Stimulated activated CD8-positive, alpha-beta memory T cell treated with anti-CD3 and anti-CD28 coated beads, Interleukin-12 subunit alpha, Interleukin-12 subunit beta, amount 100 ng/mL, for 4 hours (primary cell): ENCODE results near the gene ADCY10.
"Not testable (repeated sequence)": the region's sequence is repeated elsewhere in the genome, so short reads cannot be mapped to it uniquely, and the experiment has no call there.

Experiments used
- DNase-seq: peaks from one replicate; pipeline ENCODE4 v3.0.0-alpha.2; 2020; ENCODE audit warnings: low read depth

The ADCY10 gene

DNA sequence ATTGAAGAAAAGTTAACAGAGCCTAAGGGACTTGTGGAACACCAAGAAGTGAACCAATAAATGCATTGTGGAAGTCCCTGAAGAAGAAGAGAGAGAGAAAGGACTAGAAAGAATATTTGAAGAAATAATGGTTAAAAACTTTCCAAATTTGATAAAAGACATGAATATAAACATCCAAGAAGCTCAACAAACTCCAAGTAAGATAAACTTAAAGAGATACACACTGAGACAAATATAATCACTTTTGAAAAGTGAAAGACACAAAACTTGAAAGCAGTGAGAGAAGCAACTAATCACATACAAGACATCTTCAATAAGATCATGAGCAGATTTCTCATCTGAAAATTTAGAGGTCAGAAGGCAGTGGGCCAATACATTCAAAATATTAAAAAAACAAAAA is 101.0 kb downstream of the ADCY10 start:
- DNase-seq, result no peak

DNA sequence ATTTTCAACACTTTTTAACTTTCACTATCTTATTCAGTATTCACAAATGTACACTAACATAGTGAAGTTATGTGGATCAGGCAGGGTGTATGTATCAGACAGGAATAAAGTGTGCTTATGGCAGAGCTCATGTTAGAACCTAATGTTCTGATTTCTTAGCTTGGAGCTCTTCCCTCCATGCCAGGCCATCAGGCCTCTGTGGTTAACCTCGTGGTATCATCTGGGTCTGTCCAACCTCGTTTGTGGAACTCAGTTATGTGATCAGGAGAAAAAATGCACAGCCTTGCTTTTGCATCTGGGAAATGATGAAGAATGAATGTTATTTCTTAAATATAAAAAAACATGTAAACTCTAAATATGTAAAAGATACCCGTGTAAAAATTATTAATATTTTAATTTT is 105.2 kb downstream of the ADCY10 start:
- DNase-seq, result no peak

DNA sequence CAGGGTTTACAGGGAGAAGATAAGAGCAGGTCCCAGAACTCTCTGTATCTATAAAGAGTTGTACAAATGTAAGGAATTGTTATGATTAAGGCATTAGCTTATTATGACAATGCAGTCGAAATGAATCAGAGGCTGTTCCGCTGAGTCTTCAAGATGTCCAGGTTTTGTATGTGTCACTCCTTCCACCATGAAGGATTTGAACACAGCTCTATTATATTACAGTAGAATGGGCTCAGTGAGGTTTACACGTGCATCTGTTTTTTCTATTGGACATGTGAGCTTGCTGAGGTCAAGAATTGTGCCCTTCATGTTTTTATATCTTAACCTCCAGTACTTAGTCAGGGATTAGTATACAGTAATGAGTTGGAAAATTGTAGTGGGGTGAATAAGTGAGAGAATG is 105.8 kb downstream of the ADCY10 start:
- no peak for DNase-seq

DNA sequence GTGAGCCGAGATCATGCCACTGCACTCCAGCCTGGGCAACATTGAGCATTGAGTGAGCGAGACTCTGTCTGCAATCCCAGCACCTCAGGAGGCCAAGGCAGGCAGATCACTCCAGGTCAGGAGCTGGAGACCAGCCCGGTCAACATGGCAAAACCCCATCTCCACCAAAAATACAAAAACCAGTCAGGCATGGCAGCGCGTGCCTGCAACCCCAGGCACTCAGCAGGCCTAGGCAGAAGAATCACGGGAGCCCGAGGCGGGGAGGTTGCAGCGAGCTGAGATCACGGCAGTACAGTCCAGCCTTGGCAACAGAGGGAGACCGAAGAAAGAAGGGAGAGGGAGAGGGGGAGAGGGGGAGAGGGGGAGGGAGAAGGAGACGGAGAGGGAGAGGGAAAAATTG is 107.3 kb downstream of the ADCY10 start:
- not testable (repeated sequence) for DNase-seq

DNA sequence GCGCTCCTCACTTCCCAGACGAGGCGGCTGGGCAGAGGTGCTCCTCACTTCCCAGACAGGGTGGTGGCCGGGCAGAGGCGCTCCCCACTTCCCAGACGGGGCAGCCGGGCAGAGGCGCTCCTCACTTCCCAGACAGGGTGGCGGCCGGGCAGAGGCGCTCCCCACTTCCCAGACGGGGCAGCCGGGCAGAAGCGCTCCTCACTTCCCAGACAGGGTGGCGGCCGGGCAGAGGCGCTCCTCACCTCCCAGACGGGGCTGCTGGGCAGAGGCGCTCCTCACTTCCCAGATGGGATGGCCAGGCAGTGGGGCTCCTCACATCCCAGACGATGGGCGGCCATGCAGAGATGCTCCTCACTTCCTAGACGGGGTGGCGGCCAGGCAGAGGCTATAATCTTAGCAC is 107.7 kb downstream of the ADCY10 start:
- not testable (repeated sequence) for DNase-seq

DNA sequence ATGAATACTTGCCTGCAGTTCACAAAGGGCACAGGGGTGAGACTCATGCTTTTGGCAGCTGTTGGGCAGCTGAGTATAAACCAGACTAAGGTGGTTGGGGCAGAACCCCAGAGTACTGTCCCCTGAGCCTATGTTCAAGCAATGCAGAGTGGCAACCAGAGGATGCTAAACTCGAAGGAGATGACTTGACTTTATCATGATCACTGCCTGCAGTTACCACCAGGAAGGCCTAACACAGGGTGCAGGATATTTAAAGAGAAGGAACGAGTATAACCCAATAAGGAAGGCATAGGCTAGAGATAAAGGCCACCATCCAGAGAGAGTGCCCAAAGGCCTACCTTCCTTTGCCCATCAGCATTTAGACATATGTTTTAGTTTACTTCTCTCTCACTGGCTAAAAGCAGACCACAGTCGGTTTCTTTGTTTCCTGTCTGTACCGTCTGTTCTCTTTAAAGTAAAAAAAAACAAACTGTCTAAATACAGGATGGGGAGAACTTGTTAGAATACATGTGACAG is 108.8 kb downstream of the ADCY10 start:
- DNase-seq, result no peak

DNA sequence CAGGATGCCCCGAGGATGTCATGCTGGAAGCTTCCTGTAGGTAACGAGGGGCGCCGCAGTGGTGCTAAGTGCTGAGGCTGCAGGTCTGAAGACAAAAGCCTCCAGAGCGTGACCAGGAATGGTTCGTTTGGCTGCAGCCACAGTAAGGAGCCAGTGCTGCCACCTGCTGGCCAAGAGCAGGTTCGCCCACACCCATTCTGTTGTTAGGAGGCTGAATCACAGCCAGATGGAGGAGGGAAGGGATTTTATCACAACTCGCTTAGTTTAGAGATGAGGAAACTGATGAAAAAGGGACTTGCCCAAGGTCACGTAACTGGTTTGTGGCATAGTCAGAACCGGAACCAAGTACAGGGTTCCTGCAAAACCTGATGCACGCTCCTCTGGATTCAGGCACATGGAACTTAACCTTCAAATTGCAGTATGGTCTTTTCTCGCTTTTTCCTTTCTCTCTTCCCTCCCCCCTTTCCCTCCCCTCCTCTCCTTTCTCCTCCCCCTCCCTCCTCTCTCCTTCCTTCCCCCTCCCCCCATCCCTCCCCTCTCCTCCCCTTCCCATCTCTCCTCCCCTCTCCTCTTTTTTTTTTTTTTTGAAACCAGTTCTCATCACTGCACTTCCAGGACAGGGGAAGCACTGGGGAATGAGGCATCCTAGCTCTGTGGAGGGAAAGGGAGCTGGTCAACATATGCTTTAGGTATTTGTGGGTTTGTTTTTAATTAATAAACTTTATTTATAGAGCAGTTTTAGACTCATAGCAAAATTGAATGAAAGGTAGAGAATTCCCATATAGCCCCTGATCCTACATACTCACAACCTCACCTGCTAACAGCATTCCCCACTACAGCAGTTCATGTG is 110.4 kb downstream of the ADCY10 start:
- peak; percentile 68 for DNase-seq

DNA sequence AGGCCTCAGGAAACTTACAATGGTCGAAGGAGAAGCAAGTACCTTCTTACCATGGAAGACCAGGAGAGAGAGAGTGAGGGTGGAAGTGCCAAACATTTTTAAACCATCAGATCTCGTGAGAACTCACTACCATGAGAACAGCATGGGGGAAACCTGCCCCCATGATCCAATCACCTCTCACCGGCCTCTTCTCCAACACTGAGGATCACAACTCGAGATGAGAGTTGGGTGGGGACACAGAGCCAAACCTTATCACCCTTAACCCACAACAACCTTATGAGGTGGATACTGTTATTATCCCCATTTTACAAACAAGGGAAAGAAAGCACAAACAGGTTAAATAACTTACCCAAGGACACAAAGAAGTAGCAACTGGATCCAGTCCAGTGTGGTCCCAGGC is 111.7 kb downstream of the ADCY10 start:
- DNase-seq, result no peak

DNA sequence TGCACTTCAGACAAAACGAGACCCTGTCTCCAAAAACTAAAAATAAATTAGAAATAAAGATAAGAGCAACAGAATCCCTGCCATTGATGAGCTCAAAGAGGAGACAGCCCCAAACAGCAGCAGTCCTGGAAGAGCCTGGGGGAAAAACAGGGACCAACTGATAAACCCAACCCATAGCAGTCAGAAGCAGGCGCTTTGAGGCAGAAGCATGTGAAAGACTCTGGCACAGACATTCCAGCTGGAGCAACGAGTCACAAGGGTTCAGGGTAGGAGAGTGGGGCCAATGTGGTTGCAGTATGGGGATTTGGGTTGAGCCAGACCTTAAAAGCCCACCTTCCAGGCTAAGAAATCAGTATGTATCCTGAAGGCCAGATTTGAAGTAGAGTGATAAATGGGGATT is 113.7 kb downstream of the ADCY10 start:
- no peak for DNase-seq

DNA sequence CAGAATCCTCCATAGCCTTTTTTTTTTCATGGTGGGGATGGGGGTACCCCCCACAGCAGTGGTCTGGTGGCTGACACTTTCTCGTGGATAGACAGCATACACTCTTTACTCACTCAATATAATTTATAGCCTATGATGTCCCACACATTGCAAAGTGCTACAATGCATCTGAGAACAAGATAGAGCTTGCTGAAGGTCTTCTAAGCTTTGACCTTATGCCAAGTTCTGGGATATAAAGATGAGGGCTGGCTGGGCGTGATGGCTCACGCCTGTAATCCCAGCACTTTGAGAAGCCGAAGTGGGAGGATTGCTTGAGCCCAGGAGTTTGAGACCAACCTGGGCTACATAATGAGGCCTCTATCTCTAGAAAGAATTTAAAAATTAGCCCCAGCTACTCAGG is 114.2 kb downstream of the ADCY10 start:
- no peak for DNase-seq

DNA sequence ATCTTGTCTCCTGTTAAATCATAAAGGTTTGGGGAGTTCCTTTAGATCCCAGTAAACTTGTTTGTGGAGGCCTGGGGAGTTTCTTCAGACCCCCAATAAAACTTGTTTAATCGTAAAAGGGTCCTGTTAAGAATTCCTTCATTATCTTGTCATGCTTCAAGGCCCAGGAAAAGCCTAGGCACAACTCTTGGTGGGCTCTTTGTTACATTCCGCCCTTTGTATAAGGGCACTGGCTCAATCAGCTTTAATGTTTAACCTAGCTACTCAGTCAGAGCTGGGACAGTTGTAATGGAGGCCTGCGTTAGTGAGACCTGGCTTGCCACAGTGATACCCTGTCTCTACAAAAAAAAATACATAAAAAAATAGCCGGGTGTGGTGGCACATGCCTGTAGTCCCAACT is 115.0 kb downstream of the ADCY10 start:
- no peak for DNase-seq

DNA sequence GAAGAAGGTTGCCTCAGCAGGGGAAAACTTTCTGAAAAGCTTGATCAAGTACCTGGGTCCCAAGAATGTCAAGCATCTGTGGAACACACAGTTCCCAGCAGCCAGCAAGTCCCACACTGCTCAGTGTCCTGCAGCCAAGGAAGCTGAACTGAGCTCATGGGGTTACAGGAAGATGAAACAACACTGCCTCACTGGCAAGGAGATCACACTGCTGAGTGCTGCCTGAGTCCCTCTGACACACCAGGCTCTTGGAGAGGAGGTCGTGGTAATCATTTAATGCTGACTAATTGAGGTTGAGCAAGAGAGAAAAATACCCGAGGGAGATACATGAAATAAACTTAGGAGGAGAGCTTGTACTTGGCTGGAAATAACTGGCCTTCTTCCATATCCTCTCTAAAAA is 116.9 kb downstream of the ADCY10 start:
- DNase-seq, result no peak

DNA sequence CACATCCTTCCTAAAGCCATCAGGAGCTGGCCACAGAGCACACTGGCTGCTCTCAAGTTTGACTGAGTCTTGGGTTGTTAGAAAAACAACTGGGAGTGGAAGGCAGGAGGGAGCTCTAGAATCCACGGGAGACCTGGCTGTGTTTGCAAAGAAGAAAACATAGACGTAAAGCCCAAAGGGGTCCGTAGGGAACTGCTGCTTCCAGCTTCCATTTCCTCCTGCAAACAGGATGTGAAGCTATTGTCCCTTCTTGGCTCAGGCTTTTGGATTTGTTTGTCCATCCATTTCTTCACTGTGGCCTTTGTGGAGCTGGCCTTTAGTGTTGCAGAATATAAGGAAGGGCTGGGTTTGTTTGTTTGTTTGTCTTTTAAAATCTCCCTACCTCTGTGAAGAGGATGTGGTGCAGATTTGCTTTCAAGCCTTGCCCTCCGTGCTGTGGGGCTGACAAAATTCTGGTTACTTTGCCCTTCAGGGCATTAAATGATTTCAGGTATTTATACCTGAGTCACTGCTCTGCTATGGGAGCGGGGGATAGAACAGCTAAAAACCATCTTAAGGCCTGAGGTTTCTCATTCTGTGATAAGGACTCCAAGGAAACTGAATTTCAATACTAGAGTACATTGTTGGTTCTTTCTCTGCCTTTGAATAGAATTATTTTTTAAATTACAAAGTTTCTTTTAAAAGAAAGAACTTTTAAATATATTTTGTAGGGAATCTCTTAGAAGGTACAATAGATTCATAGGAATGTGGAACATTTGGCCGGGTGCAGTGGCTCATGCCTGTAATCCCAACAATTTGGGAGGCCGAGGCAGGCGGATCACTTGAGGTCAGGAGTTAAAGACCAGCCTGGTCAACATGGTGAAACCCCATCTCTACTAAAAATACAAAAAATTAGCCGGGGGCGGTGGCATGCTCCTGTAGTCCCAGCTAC is 117.9 kb downstream of the ADCY10 start:
- no peak for DNase-seq

DNA sequence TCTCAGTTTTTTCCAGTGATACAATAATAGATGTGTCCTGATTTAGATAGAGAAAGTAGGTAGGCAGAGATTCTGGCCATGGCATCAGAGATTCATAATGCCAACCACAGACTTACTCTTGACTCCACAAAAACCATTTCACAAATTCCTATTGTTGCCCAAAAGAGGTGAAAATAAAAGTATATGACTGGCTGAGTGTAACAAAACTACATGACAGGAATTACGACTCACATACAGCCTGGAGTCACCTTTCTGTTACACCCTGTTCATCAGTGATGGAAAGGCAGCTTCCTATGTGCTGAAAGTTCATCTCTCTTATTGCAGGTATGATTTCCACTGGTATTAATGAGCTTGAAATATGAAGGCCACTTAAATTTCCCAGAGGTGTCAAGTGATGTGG is 119.9 kb downstream of the ADCY10 start:
- DNase-seq, result no peak

DNA sequence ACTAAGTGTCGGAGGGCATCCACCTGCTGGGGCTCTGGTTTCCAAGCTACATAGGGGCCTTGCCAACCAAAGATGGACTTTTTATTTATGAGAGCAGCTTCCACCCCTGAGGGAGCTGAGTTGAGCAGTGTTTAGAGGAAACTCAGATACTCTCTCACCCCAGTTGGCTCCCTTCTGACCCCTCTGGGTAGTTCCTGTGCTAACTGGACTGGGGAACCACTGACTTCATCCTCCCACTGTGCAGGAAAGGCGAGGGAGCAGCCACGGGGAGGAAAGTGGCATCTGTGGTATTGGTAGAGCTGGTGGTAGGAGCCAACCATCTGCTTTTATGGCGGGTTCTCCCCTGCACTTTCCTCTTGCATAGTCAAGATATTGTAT is 121.8 kb downstream of the ADCY10 start:
- DNase-seq, result no peak

DNA sequence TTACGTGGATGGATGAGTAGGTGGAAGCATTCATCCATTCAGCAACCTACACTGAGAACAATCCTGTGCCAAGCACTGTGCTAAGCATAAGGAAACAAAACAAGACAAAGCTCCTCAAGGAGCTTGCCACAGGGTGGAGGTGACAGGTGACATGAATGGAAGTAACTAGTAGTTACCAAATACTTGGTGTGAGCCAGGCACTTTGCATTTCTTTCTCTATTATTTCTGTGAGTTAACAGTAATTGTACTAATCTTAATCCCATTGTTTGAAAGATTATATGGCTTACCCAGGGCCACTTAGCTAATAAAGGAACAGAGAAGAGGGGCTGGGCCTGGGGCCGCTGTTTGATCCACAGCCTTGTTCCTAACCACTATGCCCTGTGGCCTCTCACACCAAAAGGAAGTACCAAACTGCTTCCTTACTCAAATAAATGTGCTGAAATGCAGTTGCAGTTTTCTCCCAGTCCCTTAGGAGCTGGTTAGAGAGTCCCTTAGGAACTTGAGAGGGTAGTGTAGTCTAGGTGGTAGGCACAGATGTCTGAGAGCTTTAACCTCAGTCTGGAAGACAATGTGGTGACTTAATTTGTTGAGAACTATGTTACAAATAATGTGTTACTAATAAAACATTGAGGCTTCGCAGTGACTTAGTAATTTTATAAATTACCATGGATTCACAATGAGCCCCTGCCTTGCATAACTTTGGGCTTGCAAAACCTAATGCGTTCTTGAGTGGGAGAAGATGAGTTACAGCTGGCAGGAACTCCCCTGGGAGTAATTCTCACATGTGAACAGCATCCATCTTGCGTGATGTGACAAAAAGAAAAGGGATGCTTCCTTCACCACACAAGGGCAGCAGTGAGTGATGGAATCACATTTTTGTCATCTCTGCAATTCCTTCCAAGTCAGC is 122.4 kb downstream of the ADCY10 start:
- no peak for DNase-seq

DNA sequence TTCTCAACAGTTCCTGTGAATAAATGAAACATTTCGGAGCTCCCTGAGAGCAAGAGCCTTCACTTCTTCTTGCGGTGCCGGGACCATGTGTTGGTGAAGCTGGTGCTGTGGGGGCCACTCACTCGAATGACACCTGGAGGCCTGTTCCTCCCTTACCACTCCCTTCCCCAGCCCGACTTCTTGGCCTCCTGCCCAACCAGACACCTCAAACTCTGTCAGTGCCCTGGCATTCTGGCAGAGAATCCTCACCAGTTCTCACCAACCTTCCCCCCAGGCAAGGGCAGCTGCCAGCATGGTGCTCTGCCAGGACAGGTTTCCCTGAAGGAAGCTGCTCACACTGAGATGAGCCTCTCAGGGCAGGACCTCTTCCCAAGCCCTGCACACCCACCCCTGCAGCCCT is 123.8 kb downstream of the ADCY10 start:
- DNase-seq, result no peak

DNA sequence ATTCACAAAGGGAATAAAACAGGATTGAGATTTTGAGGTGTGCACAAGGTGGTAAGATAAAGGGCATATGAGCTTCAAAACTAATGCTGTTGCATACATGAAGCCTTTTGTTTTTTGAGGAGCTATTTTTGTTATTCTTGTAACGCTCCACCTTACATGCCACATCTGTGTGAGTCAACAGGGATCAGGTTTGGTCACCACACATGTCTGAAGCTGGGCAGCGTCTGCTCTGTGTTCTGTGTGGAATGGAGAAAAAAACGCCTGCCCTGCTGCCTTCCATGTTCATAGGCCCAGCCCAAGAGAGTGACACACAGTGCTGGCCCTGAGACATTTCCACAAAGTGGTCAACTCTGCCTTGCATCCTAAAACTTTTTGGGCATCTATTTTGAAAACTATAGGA is 124.4 kb downstream of the ADCY10 start:
- DNase-seq, result no peak

DNA sequence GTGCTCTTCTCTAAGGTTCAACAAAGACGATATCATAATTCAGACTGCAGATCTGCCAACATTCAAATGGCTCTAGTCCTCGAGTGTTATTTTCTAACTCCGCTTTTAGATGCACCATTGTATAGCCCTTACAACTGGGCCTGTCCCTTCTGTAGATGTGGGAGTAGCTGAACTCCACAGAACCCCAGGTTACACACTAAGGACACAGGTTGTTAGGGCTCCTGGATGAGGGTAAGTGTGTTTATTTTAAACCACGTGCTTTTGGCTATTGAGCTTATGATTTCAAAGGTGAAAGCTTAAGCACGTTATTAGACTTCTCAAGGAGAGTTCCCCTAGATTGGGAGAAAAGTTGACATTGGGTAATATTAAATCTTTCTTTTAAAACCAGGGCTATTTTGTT is 127.4 kb downstream of the ADCY10 start:
- DNase-seq, result no peak

DNA sequence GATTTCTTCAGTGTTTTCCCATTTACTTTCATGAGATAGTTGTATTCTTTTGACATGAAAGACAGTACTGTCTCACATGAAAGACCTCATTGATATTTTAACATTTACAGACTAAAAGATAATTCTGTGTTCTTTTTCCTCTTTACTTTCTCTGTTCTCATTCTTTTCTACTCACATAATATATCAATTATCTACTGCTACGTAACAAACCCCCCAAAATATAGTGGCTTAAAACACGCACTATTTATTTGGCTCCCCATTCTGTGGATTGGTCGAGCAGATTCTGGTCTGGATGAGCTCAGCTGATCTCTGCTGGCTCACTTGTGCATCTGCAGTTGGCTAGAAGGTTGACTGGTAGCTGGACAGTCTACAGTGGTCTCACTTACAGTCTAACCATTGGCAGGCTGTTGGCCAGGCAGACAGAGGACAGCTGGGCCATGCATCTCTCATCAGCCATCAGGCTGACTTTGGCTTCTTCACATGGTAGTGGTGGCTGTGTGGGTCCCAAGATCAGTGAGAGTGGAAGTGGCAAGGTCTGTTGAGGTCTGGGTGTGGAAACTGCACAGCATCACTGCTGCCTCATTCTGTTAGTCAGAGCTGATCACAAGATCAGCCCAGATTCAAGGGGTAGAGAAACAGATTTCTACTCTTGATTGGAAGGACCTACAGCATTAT is 128.9 kb downstream of the ADCY10 start:
- no peak for DNase-seq

DNA sequence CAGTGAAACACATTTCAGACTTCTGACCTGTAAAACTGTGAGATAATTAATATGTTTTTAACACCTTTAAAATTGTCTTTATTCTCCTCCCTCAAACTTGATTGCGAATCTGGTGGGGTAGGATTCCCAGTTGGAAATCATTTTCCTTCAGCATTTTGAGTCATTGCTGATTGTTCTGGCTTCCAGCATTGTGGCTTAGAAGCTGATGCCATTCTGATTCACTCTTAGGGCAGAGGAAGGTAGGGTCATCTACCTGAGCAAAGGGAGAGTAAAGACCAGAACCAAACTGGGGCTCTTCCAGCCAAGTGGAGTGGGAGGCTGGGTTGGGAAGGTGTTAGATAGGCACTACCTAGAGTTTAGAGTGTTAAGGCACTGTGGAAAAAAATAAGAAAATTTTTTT is 131.0 kb downstream of the ADCY10 start:
- DNase-seq, result no peak
